Fibroblast of gingiva (primary cell): ENCODE measurements around the gene DRC3.
"Not testable (repeated sequence)": the region's sequence is repeated elsewhere in the genome, so short reads cannot be mapped to it uniquely, and the experiment has no call there.

Experiments
- DNase-seq: peaks from one replicate; pipeline ENCODE4 v3.0.0-alpha.2; 2011; ENCODE audit warnings: low read depth

DRC3 gene

DNA sequence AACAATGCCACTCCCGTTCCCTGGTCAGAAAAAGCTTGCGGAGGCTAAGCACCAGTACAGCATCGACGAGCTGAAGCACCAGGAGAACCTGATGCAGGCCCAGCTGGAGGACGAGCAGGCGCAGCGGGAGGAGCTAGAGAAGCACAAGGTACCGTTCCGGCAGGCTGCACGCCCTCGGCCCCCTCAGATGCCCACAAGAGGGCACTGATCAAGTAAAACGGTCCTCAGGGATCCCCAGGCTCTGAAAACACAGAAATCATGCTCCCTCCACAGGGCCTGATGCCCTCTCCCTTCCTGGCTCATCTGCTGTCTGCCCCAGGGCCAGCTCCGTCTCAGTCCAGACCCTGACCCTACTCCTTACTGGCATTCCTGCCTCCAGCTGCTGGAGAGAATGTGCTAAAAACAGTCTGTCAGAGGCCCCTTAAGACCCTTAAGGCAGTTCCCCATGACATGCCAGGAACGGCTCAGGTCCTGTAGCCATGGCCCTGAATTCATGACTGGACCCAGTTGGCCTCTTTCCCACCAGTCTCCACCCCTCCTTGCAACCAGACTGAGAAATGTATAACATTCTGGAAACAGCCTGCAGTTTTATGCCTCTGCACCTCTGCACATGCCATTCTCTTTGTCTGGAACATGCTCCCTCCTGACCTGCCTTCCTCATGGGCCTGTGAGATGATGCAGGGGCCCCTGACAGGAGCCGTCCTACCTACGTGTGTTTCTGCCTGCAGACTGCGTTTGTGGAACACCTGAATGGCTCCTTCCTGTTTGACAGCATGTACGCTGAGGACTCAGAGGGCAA, 21.8 kb downstream of the DRC3 start:
- peak; percentile 38 for DNase-seq

DNA sequence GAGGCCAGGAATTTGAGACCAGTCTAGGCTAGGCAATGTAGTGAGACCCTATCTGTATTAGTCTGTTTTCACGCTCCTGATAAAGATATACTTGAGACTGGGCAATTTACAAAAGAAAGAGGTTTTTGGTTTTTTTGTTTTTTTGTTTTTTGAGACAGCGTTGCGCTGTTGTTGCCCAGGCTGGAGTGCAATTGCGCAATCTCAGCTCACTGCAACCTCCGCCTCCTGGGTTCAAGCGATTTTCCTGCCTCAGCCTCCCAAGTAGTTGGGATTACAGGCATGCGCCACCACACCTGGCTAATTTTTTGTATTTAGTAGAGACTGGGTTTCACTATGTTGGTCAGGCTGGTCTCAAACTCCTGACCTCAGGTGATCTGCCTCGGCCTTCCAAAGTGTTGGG, 23.2 kb downstream of the DRC3 start:
- not testable (repeated sequence) for DNase-seq

DNA sequence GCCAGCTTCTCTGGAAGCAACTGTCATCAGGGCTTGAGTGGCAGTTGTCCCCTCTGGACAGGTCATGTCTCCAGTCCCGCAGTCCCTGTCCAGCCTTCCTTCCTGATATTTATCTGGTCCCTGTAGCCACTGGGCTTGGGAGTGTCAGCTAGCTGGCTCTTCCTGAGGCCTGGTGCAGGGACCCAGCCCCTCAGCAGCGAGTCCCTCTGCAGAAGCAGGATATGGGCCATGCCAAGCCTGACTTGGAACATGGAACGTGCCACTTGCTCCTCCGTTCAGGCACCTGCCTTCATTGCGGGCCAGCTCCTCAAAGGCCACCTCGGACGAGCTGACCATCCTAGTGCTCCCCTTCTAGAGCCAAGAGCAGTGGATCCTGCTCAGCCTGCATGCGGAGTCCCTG, 26.3 kb downstream of the DRC3 start:
- DNase-seq, result no peak

DNA sequence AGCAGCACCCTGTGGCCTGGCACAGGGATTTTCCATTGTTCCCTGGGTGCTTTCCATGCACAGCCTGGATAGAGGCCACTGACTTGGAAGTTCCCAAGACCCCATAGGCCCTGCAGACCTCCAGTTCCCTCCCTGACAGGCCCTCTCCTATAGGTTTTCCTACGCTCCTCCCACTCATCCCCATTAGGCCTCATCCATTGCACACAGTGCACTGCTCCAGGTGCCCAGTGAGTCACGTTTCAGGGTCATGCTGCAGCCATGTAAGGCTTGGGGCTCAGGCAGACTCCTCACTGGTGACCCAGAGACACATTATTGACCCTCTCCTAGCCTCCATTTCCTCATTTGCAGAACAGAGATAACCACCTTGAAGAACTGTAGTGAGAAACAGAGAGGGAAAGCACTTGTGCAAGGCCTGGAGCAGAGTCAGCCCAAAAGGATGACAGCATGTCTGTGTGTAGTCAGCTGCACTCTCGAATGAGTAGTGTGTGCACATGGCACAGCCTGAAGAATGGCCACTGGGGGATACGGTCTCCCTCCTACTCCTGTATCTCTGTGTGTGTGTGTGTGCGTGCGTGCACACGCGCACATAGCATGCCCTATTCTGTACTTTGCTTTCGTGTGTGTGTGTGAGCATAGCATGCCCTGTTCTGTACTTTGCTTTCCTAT, 26.8 kb downstream of the DRC3 start:
- no peak for DNase-seq

DNA sequence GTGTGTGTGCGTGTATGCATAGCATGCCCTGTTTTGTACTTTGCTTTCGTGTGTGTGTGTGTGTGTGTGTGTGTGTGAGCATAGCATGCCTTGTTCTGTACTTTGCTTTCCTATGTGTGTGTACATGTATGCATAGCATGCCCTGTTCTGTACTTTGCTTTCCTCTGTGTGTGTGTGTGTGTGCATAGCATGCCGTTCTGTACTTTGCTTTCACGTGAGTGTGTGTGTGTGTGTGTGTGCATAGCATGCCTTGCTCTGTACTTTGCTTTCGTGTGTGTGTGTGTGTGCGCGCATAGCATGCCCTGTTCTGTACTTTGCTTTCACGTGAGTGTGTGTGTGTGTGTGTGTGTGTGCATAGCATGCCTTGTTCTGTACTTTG, 27.4 kb downstream of the DRC3 start:
- DNase-seq, result no peak

DNA sequence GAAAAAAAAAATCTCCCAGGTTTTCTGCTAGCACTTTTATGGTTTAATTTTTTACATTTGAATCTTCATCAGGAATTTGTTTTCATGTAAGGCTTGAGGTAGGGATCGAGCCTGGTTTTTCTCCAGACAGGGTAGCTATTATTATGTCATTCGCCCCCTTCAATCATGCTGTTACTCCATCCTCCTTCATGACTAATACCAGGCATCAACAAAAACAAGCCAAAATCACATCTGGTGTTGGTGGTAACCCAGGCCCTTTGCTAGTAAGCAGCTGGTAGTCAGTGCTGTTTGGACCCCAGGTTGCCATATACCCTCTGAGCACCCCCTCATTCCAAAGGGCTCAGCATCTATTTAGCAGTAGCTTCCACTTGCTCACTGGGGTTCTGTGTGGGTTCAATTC, 29.5 kb downstream of the DRC3 start:
- DNase-seq, result no peak

DNA sequence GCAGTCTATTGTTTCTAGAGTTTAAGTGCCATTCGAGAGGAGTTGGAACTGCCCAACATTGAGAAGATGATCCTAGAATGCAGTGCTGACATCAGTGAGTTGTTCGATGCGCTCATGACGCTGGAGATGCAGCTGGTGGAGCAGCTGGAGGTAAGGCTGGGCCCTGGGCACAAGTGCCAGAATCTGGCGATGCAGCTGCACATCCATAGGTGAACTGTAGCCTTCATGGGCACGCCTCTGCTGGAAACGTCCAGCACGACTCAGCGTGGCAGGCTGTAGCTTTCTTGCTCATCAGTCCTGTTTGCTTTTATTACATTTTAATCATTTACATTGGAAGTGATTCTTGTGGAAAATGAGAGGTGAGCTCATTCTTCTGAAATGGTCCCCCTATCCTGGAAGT, 31.7 kb downstream of the DRC3 start:
- no peak for DNase-seq

DNA sequence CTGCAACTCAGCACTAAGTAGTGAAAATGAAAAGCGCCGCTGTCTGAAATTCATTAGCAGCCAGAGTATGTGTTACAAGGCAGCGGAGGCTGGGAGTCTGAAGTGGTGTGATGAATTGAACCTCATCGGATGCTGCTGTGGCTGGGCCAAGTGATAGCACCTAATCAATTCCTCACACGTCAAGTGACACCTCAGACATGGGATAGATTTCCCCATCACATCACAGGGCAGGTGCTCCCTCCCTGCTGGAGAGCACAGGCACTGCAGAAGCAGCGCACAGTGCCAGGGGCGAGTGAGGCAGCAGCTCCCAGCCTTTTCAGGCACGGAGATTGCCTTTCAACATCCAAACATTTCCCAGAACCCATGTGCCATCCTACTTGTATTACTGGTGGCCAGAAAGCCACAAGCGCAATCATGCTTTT, 32.2 kb downstream of the DRC3 start:
- DNase-seq, result no peak

DNA sequence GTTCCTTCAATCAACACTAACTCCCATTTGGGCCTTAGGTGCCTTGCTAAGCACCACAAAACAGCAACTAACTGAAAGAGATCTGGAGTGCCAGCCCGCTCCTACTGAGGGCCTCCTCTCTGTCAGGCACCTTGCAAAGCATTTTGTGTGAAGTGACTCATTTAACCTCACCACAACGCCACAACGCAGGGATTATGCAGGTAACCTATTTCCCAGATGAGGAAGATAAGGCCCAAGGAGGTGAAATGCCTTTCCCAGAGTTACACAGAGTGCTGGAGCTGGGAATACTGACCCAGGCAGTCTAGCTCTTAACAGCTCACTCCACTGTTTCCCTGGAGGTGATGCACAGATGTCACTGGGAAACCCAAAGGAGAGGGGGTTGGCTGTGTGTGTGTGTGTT, 32.8 kb downstream of the DRC3 start:
- DNase-seq, result no peak

DNA sequence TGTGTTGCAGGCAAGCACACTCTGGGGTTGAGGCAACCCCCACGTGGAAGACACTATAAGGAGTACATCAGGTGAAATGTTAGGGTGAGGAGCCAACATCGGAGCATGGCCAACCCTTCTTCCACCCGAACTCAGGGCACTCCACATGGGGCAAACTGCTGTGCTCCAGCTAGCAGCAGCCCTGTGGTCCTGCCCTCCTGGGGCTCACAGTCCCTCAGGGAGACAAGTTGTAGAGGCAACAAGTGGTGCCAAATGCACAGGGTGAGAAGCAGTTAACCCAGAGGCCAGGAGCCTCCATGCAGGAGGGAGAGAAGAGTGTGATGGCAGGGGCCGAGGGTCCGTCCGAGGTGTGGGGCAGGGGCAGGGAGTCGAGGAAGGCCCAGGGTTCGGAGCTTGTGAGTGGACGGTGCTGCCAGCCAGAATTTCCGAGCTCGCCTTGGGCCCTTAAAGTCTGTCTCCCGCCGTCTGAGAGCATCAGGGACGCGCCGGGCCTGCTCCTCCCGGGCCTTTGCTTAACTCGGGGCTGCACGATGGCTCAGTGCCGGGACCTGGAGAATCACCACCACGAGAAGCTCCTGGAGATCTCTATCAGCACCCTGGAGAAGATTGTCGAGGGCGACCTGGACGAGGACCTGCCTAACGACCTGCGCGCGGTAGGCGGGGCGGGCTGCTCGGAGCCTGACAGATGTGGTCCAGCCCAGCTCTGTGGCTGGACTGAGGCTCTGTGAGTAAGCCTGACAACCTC, 34.0 kb downstream of the DRC3 start:
- DNase-seq, result no peak

DNA sequence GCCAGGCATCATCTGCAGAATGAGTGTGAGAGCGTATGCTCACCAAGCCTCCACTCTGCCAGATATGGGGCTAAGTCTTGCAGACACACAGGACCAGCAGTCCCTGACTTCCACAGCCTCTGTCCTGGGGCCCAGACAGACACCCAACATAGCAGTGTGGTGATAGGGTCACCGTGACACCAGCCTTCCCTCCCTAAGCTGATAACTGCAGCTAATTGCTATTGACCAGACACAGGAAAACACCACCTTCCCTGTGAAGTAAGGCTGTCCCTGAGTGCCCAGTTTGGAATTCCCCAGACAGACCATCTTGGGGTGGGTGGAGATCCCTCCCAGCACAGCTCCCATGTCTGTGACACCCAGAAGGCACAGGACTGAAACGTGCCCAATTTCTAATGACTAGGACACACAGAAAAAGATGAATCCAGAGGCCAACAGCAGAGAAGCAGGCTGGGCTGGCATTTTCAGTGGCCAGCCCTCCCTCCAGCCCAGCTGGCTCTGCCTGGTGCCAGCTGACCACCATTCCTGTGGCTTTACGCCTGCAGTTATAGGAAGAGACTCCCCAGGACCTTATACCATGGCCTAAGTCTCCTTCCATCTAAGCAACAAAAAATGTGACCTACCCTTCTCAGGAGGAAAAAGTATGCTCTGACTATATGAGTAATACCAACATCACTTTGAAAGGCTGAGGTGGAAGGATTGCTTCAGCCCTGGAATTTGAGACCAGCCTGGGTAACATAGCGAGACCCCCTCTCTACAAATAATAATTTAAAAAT, 36.0 kb downstream of the DRC3 start:
- no peak for DNase-seq

DNA sequence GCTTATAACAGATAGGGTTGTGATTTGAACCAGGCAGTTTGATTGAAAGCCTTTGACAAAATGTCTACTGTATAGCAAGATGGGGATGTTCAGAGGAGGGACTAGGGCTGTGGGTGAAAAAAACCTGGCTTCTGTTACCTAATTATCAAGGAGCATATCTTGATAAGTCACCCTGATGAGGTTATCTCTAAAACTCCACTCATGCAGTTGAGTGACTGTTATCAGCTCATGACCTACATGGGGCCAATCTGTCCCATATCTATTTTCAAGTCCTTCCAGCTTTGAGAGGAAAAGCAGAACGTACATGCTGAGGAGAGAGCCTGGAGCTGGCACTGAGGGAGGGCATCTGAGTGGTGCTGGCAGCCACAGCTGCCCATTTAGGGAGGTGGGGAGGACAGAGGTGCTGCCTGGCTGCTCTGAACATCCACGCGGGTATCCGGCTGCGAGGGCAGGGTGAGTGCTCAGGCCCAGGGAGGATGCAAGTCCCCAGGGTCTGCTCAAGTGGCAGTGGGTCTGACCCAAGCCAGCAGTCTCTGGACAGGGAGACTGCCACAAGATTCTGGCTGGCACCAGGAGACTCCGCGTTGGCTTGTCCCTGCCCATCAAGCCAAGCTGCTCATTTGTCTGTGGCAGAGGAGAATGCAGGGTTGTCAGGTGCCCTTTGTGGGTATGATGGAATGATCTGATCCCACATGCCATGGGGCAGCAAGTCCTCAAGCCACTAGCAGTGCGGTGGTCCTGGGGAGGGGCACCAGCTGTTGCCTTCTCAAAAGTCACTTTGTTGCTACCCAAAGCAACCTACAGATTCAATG, 37.2 kb downstream of the DRC3 start:
- no peak for DNase-seq

DNA sequence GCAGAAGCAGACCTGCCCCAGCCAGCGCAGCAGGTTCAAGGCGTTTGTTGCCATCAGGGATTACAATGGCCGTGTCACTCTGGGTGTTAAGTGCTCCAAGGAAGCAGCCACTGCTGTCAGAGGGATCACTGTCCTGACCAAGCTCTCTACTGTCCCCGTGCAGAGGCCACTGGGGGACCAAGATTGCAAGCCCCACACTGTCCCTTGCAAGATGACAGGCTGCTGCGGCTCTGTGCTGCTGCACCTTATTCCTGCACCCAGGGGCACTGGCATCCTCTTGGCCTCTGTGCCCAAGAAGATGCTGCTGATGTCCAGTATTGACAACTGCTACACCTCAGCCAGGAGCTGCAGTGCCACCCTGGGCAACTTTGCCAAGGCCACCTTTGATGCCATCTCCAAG, 38.6 kb downstream of the DRC3 start:
- no peak for DNase-seq

DNA sequence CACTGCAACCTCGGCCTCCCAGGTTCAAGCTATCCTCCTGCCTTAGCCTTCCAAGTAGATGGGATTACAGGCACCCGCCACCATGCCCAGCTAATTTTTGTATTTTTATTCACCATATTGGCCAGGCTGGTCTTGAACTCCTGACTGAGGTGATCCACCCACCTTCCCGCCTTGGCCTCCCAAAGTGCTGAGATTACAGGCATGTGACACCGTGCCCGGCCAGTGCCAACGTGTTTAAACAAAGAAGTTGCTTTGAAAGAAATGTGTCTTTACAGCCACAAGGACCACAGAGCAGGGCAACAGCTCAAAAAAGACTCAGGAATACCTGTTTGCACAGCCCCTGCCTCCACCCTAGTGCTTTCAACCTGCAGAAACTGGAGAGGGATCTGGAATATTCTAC, 41.3 kb downstream of the DRC3 start:
- DNase-seq, result no peak

DNA sequence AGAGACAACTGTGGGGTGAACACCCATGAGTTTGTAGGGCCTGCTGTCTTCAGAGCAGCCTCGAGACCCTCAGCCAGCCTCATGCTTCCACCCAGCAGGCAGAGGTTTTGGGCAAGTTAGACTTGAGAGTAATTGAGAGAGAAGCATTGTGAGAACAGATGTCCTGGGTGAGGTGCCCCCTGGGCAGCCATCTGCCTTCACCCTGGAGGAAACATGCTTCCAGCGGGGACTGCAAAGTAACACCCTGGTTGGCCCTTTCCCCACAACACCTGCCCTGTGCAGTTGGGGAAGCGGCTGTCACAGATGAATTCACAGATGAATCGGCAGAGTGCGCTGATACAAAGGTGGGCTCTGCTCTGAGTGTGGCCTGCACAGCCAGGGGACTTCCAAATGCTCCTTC, 42.9 kb downstream of the DRC3 start:
- no peak for DNase-seq

DNA sequence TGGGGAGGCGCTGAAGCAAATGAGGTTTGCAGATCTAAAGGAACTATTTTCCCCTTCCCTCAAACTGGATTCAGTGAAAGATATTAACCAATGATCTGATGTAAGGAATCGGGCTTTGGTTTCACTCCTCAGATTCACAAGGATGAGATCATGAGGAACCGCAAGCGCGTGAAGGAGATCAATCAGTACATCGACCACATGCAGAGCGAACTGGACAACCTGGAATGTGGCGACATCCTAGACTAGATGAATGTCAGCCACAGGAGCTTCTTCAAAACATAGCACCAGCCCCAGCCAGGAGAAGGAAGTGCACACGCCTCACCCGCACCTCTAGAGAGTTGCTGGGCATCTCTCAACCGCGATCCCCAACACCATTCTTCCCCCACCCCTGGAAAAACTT, 43.8 kb downstream of the DRC3 start:
- no peak for DNase-seq

DNA sequence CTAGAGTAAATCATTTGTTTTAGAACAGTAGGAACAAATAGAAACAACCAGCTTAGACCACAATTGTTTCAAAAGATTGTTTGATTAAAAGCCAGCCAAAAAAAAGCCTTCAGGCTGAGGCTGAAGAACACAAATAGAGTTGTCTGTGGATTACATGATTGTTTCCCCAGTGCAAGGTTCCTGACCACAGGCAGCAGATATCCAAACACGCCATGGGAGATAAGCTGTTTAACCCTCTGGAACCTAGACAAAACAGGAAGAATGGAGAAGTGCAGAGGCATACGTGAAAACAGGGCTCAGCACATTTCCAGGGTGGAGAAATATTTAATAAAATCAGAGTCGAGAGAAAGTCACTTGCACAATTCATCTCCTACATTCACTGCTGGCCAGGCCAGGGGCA, 45.3 kb downstream of the DRC3 start:
- no peak for DNase-seq

DNA sequence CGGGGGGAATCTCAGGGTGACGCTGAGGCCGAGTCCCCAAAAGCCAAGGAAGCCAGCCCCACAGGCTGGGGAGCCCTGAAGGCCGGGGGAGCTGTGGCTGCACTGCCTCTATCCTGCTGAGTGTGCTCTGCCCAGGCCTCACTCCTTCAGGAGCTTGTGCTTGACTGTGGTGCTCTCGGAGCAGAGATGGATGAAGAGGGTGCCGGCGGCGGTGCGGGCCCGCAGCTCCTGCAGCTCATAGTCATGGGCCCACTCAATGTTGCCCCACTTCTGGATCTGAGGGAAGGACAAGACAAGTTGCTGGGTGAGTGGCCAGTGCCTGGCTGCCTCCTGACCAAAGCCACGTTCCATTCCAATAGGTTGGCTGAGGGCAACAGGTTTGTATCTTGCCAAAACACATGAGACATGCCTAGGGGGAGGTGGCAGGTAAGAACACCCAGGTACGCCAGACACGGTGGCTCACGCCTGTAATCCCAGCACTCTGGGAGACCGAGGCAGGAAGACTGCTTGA, 45.8 kb downstream of the DRC3 start:
- no peak for DNase-seq

DNA sequence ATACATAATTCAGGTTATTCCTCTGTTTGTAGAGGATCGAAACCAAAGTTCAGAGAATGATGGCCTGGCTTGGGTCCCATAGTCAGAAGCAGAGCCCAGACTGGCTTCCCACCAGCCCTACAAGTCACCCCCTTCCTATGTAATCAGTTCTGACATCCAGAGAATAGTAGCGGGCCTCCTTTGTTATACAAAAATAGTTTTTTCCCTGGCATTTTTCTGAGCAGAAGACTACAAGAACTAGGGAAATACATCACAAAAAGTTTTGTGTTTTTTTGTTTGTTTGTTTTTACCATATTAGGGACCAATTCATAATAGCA, 47.1 kb downstream of the DRC3 start:
- DNase-seq, result no peak

DNA sequence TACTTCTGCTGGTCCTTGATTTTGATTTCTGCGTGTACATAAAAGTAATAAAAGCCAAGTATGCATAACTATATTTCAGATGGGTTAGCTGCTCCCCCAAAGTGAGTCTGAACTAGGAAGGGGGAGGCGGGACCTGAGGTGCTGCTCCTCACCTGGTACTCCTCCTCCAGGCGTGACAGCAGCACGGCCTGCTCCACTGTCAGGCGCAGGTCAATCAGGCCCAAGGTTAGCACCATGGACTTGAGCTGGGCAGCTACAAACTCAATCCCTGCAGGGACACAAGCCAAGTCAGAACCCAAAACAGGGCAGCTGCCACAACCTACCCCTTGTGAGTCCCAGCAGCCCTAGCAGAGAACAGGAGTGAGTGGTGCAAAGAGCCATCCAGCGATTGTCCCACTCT, 48.3 kb downstream of the DRC3 start:
- no peak for DNase-seq

DNA sequence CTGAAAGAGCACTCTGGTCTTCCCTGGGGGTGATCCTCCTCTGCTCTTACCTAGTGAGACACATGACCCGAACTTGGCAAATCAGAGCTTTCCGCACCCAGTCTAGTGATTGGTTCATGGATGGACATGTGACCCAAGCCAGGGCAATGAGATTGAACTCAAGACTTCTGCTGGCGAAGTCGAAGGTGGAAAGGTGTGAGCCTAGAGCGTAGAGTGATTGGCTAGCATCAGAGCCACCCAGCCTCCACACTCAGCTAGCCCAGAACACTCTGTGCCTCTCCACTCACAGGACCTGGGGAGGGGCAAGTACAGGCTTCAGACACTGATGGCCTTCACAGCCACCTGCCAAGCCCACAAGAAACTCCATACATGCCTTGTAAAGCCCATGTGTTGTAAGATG, 48.7 kb downstream of the DRC3 start:
- DNase-seq, result no peak
